OCI-LY1 (cell line): Measurements from ENCODE around the gene KDM3A.

Experiments
- H2AFZ ChIP-seq: fragments of 200-600 bp; sonication (generic), shearing (Covaris generic); 2 replicates; pipeline ENCODE4 v1.6.0; 2014; ENCODE audit warnings: antibody characterized with exemption, mild to moderate bottlenecking, low read length
- H3F3A ChIP-seq: fragments of 200-600 bp; sonication (generic), shearing (Covaris generic); 2 replicates; pipeline ENCODE4 v1.6.0; 2014; ENCODE audit warnings: mild to moderate bottlenecking, antibody characterized with exemption, low read length, moderate library complexity; ENCODE audit not compliant: insufficient read depth
- H3K27ac ChIP-seq: fragments of 200-600 bp; sonication (generic); 2 replicates; pipeline ENCODE4 v1.5.1; 2014; ENCODE audit warnings: low read length, mixed run types, mild to moderate bottlenecking, low read depth; ENCODE audit not compliant: poor library complexity, severe bottlenecking
- H3K27me3 ChIP-seq: fragments of 200-600 bp; sonication (generic); 2 replicates; pipeline ENCODE4 v1.6.0; 2014; ENCODE audit warnings: antibody characterized with exemption, mild to moderate bottlenecking, low read length, moderate library complexity; ENCODE audit not compliant: insufficient read depth
- H3K36me3 ChIP-seq: fragments of 200-600 bp; sonication (generic); 2 replicates; pipeline ENCODE4 v1.6.1; 2014; ENCODE audit warnings: mild to moderate bottlenecking, antibody characterized with exemption, low read length, moderate library complexity, mixed read lengths; ENCODE audit not compliant: insufficient read depth
- H3K4me1 ChIP-seq: fragments of 200-600 bp; sonication (generic); 2 replicates; pipeline ENCODE4 v1.5.1; 2014; ENCODE audit warnings: mild to moderate bottlenecking, low read length, moderate library complexity; ENCODE audit not compliant: insufficient read depth, severe bottlenecking
- H3K4me2 ChIP-seq: fragments of 200-600 bp; sonication (generic), shearing (Covaris generic); 2 replicates; pipeline ENCODE4 v1.6.1; 2014; ENCODE audit warnings: low read length
- H3K4me3 ChIP-seq: fragments of 200-600 bp; sonication (generic); 2 replicates; pipeline ENCODE4 v1.5.1; 2014; ENCODE audit warnings: low read length, low read depth, mild to moderate bottlenecking, mixed read lengths; ENCODE audit not compliant: poor library complexity, severe bottlenecking
- H3K79me2 ChIP-seq: fragments of 200-600 bp; shearing (Covaris generic); 2 replicates; pipeline ENCODE4 v1.6.1; 2016; ENCODE audit warnings: mixed run types, low read length, mixed read lengths; ENCODE audit not compliant: insufficient read depth
- H3K9ac ChIP-seq: fragments of 200-600 bp; sonication (generic), shearing (Covaris generic); 2 replicates; pipeline ENCODE4 v1.6.1; 2014; ENCODE audit warnings: mild to moderate bottlenecking, low read length, mixed read lengths
- H3K9me2 ChIP-seq: fragments of 200-600 bp; sonication (generic), shearing (Covaris generic); 2 replicates; pipeline ENCODE4 v1.6.1; 2014; ENCODE audit warnings: low read depth, mild to moderate bottlenecking, low read length, mixed read lengths
- H3K9me3 ChIP-seq: fragments of 200-600 bp; shearing (Covaris generic); 2 replicates; pipeline ENCODE4 v1.6.1; 2014; ENCODE audit warnings: low read length, mixed read lengths
- H4K20me1 ChIP-seq: fragments of 200-600 bp; sonication (generic), shearing (Covaris generic); 2 replicates; pipeline ENCODE4 v1.6.0; 2016; ENCODE audit warnings: mild to moderate bottlenecking, low read length; ENCODE audit not compliant: insufficient read depth
- EZH2 ChIP-seq: fragments of 200-600 bp; sonication (generic), shearing (Covaris generic); IDR thresholded peaks from 2 replicates; pipeline ENCODE4 v1.8.0; 2017; ENCODE audit warnings: borderline replicate concordance, mixed run types, mild to moderate bottlenecking, antibody characterized with exemption, low read length, moderate library complexity, mixed read lengths
- TF ChIP-seq, protein P1 (sequence below): fragments of 200-600 bp; sonication (generic), shearing (Covaris generic); IDR thresholded peaks from 2 replicates; pipeline ENCODE4 v1.5.1; 2017; ENCODE audit warnings: mild to moderate bottlenecking, antibody characterized with exemption, low read length, moderate library complexity, mixed read lengths

KDM3A gene

GRCh38 chr2:86471637-86472036 lies 30.5 kb downstream of the KDM3A start:
- Histone ChIP-seq H3K36me3 (peaks cover 95% of the 10 kb centered on the region), H3F3A (no peaks in the 10 kb centered on the region), H3K27me3 (no peaks in the 10 kb centered on the region), H3K27ac (no peak overlapping the region), H3K4me3 (no peak overlapping the region), H3K9ac (no peak overlapping the region), H3K9me2 (no peaks in the 10 kb centered on the region), H3K4me1 (no peaks in the 10 kb centered on the region), H3K79me2 (no peaks in the 10 kb centered on the region), H3K4me2 (no peak overlapping the region), H2AFZ (no peak overlapping the region), H3K9me3 (no peaks in the 10 kb centered on the region), H4K20me1 (no peaks in the 10 kb centered on the region)
- TF ChIP-seq EZH2, result no peak
- TF ChIP-seq, protein P1, sequence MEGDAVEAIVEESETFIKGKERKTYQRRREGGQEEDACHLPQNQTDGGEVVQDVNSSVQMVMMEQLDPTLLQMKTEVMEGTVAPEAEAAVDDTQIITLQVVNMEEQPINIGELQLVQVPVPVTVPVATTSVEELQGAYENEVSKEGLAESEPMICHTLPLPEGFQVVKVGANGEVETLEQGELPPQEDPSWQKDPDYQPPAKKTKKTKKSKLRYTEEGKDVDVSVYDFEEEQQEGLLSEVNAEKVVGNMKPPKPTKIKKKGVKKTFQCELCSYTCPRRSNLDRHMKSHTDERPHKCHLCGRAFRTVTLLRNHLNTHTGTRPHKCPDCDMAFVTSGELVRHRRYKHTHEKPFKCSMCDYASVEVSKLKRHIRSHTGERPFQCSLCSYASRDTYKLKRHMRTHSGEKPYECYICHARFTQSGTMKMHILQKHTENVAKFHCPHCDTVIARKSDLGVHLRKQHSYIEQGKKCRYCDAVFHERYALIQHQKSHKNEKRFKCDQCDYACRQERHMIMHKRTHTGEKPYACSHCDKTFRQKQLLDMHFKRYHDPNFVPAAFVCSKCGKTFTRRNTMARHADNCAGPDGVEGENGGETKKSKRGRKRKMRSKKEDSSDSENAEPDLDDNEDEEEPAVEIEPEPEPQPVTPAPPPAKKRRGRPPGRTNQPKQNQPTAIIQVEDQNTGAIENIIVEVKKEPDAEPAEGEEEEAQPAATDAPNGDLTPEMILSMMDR, result no peak

DNA sequence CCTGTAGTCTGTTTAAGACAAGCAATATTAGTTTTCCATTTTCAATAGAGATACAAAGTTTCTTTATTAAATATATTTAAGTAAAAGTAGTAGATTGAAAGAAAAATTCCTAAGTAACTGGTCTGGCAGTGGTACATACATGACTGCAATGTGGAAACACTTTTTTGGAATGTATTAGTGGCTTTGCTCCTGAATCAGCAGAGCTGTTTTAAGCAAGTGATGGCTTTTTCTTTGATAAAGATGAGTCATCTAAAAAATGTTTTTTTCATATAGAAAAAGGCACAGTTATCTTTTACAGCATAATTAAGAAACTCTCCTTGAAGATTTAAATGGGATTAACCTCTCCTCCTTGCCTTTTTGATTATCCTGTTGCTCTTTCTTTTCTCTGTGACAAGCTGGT lies 34.9 kb downstream of the KDM3A start:
- Histone ChIP-seq H3K27me3 (no peaks in the 10 kb centered on the region), H3K4me1 (no peaks in the 10 kb centered on the region), H3K27ac (no peak overlapping the region), H3K9me3 (no peaks in the 10 kb centered on the region), H3K9me2 (no peaks in the 10 kb centered on the region), H3K9ac (no peak overlapping the region), H3K36me3 (peaks cover 95% of the 10 kb centered on the region), H3K4me3 (no peak overlapping the region), H4K20me1 (no peaks in the 10 kb centered on the region), H3K4me2 (no peak overlapping the region), H3K79me2 (no peaks in the 10 kb centered on the region), H3F3A (no peaks in the 10 kb centered on the region), H2AFZ (no peak overlapping the region)
- TF ChIP-seq EZH2, result no peak
- TF ChIP-seq, protein P1, result no peak

GRCh38 chr2:86476918-86477317 lies 35.7 kb downstream of the KDM3A start:
- Histone ChIP-seq H3K79me2 (no peaks in the 10 kb centered on the region), H3F3A (no peaks in the 10 kb centered on the region), H3K9ac (no peak overlapping the region), H3K27ac (no peak overlapping the region), H3K9me2 (no peaks in the 10 kb centered on the region), H3K27me3 (no peaks in the 10 kb centered on the region), H3K9me3 (no peaks in the 10 kb centered on the region), H3K36me3 (peaks cover 96% of the 10 kb centered on the region), H3K4me1 (no peaks in the 10 kb centered on the region), H2AFZ (no peak overlapping the region), H3K4me3 (no peak overlapping the region), H3K4me2 (no peak overlapping the region), H4K20me1 (no peaks in the 10 kb centered on the region)
- TF ChIP-seq EZH2, result no peak

DNA sequence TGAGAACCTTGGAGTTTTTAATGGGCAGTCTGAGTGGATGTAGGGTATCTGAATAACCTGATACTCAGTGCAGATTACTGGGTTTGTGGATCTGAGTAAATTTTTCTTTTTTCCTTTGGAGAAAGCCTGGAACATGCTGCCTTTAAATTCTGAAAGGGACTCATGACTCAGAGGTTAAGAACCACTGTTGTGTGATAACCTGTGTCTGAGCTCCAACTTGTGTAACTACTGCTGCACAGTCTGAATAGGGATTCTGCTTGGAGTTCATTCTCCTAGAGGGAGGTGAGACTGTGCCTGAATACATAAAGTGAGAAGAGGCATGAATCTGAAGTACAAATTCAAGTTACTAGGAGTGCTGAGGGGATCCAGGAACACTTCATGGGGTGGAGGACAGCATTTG lies 36.2 kb downstream of the KDM3A start:
- Histone ChIP-seq H3K36me3 (peaks cover 96% of the 10 kb centered on the region), H3K79me2 (no peaks in the 10 kb centered on the region), H3K4me3 (no peak overlapping the region), H3K9me2 (no peaks in the 10 kb centered on the region), H3F3A (no peaks in the 10 kb centered on the region), H3K9me3 (no peaks in the 10 kb centered on the region), H3K4me1 (no peaks in the 10 kb centered on the region), H3K9ac (no peak overlapping the region), H2AFZ (no peak overlapping the region), H3K27ac (no peak overlapping the region), H4K20me1 (no peaks in the 10 kb centered on the region), H3K4me2 (no peak overlapping the region), H3K27me3 (no peaks in the 10 kb centered on the region)
- TF ChIP-seq, protein P1, result no peak
- TF ChIP-seq EZH2, result no peak
